Karpas-422 (cell line): ENCODE data around the gene CCDC138. TPM values are rescaled to one million over a fixed set of nuclear protein-coding genes. Genes with fewer than 3 reads are reported as not detected.

Experiments used
- DNase-seq: peaks from one replicate; pipeline ENCODE4 v3.0.0-alpha.2; 2015
- H2AFZ ChIP-seq: fragments of 200-600 bp; sonication (generic); 2 replicates; pipeline ENCODE4 v1.6.1; 2014; ENCODE audit warnings: antibody characterized with exemption, low read length, mixed read lengths
- H3K27ac ChIP-seq: fragments of 200-600 bp; sonication (generic); 2 replicates; pipeline ENCODE4 v1.5.1; 2014; ENCODE audit warnings: mild to moderate bottlenecking, low read length, moderate library complexity
- H3K27me3 ChIP-seq: fragments of 200-600 bp; sonication (generic); 2 replicates; pipeline ENCODE4 v1.6.1; 2014; ENCODE audit warnings: low read length, mixed read lengths
- H3K36me3 ChIP-seq: fragments of 200-600 bp; sonication (generic); 2 replicates; pipeline ENCODE4 v1.6.1; 2014; ENCODE audit warnings: low read length, mixed read lengths; ENCODE audit not compliant: insufficient read depth
- H3K4me1 ChIP-seq: fragments of 200-600 bp; sonication (generic); 2 replicates; pipeline ENCODE4 v1.6.1; 2014; ENCODE audit warnings: mild to moderate bottlenecking, low read length, mixed read lengths
- H3K4me2 ChIP-seq: fragments of 200-600 bp; sonication (generic); 2 replicates; pipeline ENCODE4 v1.6.1; 2014; ENCODE audit warnings: low read length, low read depth, mild to moderate bottlenecking; ENCODE audit not compliant: poor library complexity, severe bottlenecking
- H3K4me3 ChIP-seq: fragments of 200-600 bp; sonication (generic); 2 replicates; pipeline ENCODE4 v1.5.1; 2014; ENCODE audit warnings: mild to moderate bottlenecking, antibody characterized with exemption, low read length, mixed read lengths
- H3K79me2 ChIP-seq: fragments of 200-600 bp; sonication (generic); 2 replicates; pipeline ENCODE4 v1.6.1; 2014; ENCODE audit warnings: mild to moderate bottlenecking, low read length, mixed read lengths
- H3K9ac ChIP-seq: fragments of 200-600 bp; sonication (generic); 2 replicates; pipeline ENCODE4 v1.6.0; 2014; ENCODE audit warnings: low read length
- H3K9me2 ChIP-seq: fragments of 200-600 bp; sonication (generic), shearing (Covaris generic); replicated peaks from 2 replicates; pipeline ENCODE4 v1.6.0; 2014; ENCODE audit warnings: mild to moderate bottlenecking, low read length, moderate library complexity; ENCODE audit not compliant: insufficient read depth
- H3K9me3 ChIP-seq: fragments of 300-700, 200-600 bp; sonication (generic); 2 replicates; pipeline ENCODE4 v1.6.1; 2014; ENCODE audit warnings: low read length, mixed read lengths
- H4K20me1 ChIP-seq: fragments of 200-600 bp; sonication (generic); 2 replicates; pipeline ENCODE4 v1.6.1; 2014; ENCODE audit warnings: mild to moderate bottlenecking, antibody characterized with exemption, low read length, low read depth; ENCODE audit not compliant: insufficient read depth
- total RNA-seq: library from RNA; depleted of rRNA; stranded (reverse); fragments of >200 nt; shearing (Covaris generic); gene quantifications from 2 replicates; pipeline ENCODE4 v1.2.3, GENCODE V29; 2014; ENCODE audit warnings: low replicate concordance

The CCDC138 gene
- total RNA-seq, 1 experiment from 2014 or later: 15.3 TPM

- Histone ChIP-seq H3K9me2 (no peaks in the 10 kb centered on the region), H3K79me2 (no peaks in the 10 kb centered on the region), H3K36me3 (no peaks in the 10 kb centered on the region), H3K27ac (no peak overlapping the region), H3K9ac (no peak overlapping the region), H2AFZ (no peak overlapping the region), H4K20me1 (no peaks in the 10 kb centered on the region), H3K4me2 (no peak overlapping the region), H3K4me1 (peaks cover 15% of the 10 kb centered on the region), H3K9me3 (no peaks in the 10 kb centered on the region), H3K4me3 (no peak overlapping the region), H3K27me3 (no peaks in the 10 kb centered on the region)
- no peak for DNase-seq
Measured at GRCh38 chr2:108905176-108905575, 118.6 kb downstream of the CCDC138 start.

- no peaks in the 10 kb centered on the region for H3K36me3 ChIP-seq
- DNase-seq: no peak
- no peaks in the 10 kb centered on the region for H4K20me1 ChIP-seq
- no peaks in the 10 kb centered on the region for H3K79me2 ChIP-seq
- H3K9me3 ChIP-seq: no peaks in the 10 kb centered on the region
- H3K4me2 ChIP-seq: no peak overlapping the region
- no peak overlapping the region for H3K27ac ChIP-seq
- no peak overlapping the region for H3K9ac ChIP-seq
- no peaks in the 10 kb centered on the region for H3K9me2 ChIP-seq
- H3K27me3 ChIP-seq: no peaks in the 10 kb centered on the region
- H3K4me3 ChIP-seq: no peak overlapping the region
- H2AFZ ChIP-seq: no peak overlapping the region
- H3K4me1 ChIP-seq: peaks cover 15% of the 10 kb centered on the region
Measured at GRCh38 chr2:108905906-108906305, 119.3 kb downstream of the CCDC138 start.

GRCh38 chr2:108906403-108907077, 120.0 kb downstream of the CCDC138 start:
- Histone ChIP-seq H3K9me3 (no peaks in the 10 kb centered on the region), H2AFZ (no peak overlapping the region), H3K36me3 (no peaks in the 10 kb centered on the region), H3K27me3 (no peaks in the 10 kb centered on the region), H4K20me1 (no peaks in the 10 kb centered on the region), H3K4me1 (peaks cover 15% of the 10 kb centered on the region), H3K79me2 (no peaks in the 10 kb centered on the region), H3K4me3 (no peak overlapping the region), H3K27ac (no peak overlapping the region), H3K4me2 (no peak overlapping the region), H3K9me2 (no peaks in the 10 kb centered on the region), H3K9ac (no peak overlapping the region)
- no peak for DNase-seq

- no peak for DNase-seq
- peaks cover 15% of the 10 kb centered on the region for H3K4me1 ChIP-seq
- no peaks in the 10 kb centered on the region for H3K9me3 ChIP-seq
- no peak overlapping the region for H2AFZ ChIP-seq
- no peaks in the 10 kb centered on the region for H3K79me2 ChIP-seq
- H3K4me3 ChIP-seq: no peak overlapping the region
- H3K27me3 ChIP-seq: no peaks in the 10 kb centered on the region
- no peaks in the 10 kb centered on the region for H3K36me3 ChIP-seq
- H3K27ac ChIP-seq: no peak overlapping the region
- H3K9ac ChIP-seq: no peak overlapping the region
- H4K20me1 ChIP-seq: no peaks in the 10 kb centered on the region
- H3K4me2 ChIP-seq: peak overlapping the region; percentile 45
- H3K9me2 ChIP-seq: no peaks in the 10 kb centered on the region
Measured at GRCh38 chr2:108907822-108908712, 121.5 kb downstream of the CCDC138 start.

GRCh38 chr2:108908713-108909070, 122.1 kb downstream of the CCDC138 start:
- H3K4me1 ChIP-seq: peaks cover 15% of the 10 kb centered on the region
- H4K20me1 ChIP-seq: no peaks in the 10 kb centered on the region
- peak overlapping the region; percentile 45 for H3K4me2 ChIP-seq
- no peaks in the 10 kb centered on the region for H3K79me2 ChIP-seq
- H3K27me3 ChIP-seq: no peaks in the 10 kb centered on the region
- peak; percentile 55 for DNase-seq
- H3K9ac ChIP-seq: no peak overlapping the region
- H3K4me3 ChIP-seq: no peak overlapping the region
- H3K27ac ChIP-seq: no peak overlapping the region
- no peak overlapping the region for H2AFZ ChIP-seq
- no peaks in the 10 kb centered on the region for H3K9me2 ChIP-seq
- no peaks in the 10 kb centered on the region for H3K9me3 ChIP-seq
- no peaks in the 10 kb centered on the region for H3K36me3 ChIP-seq

GRCh38 chr2:108909275-108909823, 122.8 kb downstream of the CCDC138 start:
- H2AFZ ChIP-seq: no peak overlapping the region
- H3K4me2 ChIP-seq: no peak overlapping the region
- no peaks in the 10 kb centered on the region for H3K9me3 ChIP-seq
- H3K79me2 ChIP-seq: no peaks in the 10 kb centered on the region
- peaks cover 15% of the 10 kb centered on the region for H3K4me1 ChIP-seq
- no peaks in the 10 kb centered on the region for H3K9me2 ChIP-seq
- H3K27ac ChIP-seq: no peak overlapping the region
- DNase-seq: no peak
- no peaks in the 10 kb centered on the region for H3K27me3 ChIP-seq
- no peaks in the 10 kb centered on the region for H4K20me1 ChIP-seq
- no peak overlapping the region for H3K9ac ChIP-seq
- no peaks in the 10 kb centered on the region for H3K36me3 ChIP-seq
- H3K4me3 ChIP-seq: no peak overlapping the region

- no peak for DNase-seq
- Histone ChIP-seq H3K9ac (no peak overlapping the region), H3K4me2 (no peak overlapping the region), H2AFZ (no peak overlapping the region), H3K4me1 (peaks cover 15% of the 10 kb centered on the region), H3K27ac (no peak overlapping the region), H3K79me2 (no peaks in the 10 kb centered on the region), H3K36me3 (no peaks in the 10 kb centered on the region), H3K4me3 (no peak overlapping the region), H3K9me2 (no peaks in the 10 kb centered on the region), H3K27me3 (no peaks in the 10 kb centered on the region), H4K20me1 (no peaks in the 10 kb centered on the region), H3K9me3 (no peaks in the 10 kb centered on the region)
Measured at GRCh38 chr2:108910011-108910431, 123.5 kb downstream of the CCDC138 start.
